ENCODE data around the gene PRKCZ. TPM values are rescaled to one million over a fixed set of nuclear protein-coding genes. Genes with fewer than 3 reads are reported as not detected.
A peak's percentile ranks its signal among the peaks of the same experiment; 100 is the strongest.

The PRKCZ gene
- polyA plus RNA-seq, 1 donor: 68.6 TPM

DNA sequence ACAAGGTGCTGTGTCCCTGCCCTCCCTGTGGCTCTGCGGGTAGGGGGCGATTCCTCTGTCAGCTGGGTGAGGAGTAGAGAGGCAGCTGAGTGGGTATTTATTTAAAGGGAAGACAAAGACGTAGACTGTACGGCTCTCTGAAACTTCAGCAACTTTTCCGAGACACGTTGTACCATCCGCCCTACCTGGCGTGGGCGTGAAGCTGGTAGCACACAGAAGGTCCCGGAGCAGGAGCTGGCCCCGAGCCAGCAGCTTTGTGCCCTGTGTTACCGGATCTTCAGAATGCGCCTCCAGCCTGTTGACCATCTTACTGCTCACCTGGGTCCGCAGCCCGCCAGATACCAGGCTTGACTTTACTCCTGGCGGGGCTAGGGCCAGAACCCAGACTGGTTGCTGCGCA lies 34.9 kb downstream of the PRKCZ start:
- Histone ChIP-seq H3K36me3 (ENCODE audit: control insufficient read depth, insufficient read depth, low read length) (peaks cover 28% of the 10 kb centered on the region), H3K9me3 (ENCODE audit: control insufficient read depth, low read depth, low read length) (peaks cover 2% of the 10 kb centered on the region), H3K27me3 (ENCODE audit: control insufficient read depth, insufficient read depth, low read length) (no peaks in the 10 kb centered on the region), H3K4me1 (ENCODE audit: control insufficient read depth, insufficient read depth, low read length) (no peaks in the 10 kb centered on the region), H3K27ac (ENCODE audit: low read length) (no peak overlapping the region), H3K4me3 (ENCODE audit: low read length) (no peak overlapping the region)
- WGBS (ENCODE audit: insufficient coverage, low lambda C conversion rate): no CpG with 5 or more reads among the region's 17 CpGs
- no peak for DNase-seq

GRCh38 chr1:2086446-2087078 lies 36.4 kb downstream of the PRKCZ start:
- H3K9me3 ChIP-seq (ENCODE audit: control insufficient read depth, low read depth, low read length): no peaks in the 10 kb centered on the region
- WGBS (ENCODE audit: insufficient coverage, low lambda C conversion rate): no CpG with 5 or more reads among the region's 26 CpGs
- no peak for DNase-seq
- no peaks in the 10 kb centered on the region for H3K4me1 ChIP-seq (ENCODE audit: control insufficient read depth, insufficient read depth, low read length)
- H3K4me3 ChIP-seq (ENCODE audit: low read length): no peak overlapping the region
- peaks cover 28% of the 10 kb centered on the region for H3K36me3 ChIP-seq (ENCODE audit: control insufficient read depth, insufficient read depth, low read length)
- H3K27me3 ChIP-seq (ENCODE audit: control insufficient read depth, insufficient read depth, low read length): no peaks in the 10 kb centered on the region
- H3K27ac ChIP-seq (ENCODE audit: low read length): no peak overlapping the region

GRCh38 chr1:2087766-2088165 lies 37.6 kb downstream of the PRKCZ start:
- no CpG with 5 or more reads among the region's 21 CpGs for WGBS (ENCODE audit: insufficient coverage, low lambda C conversion rate)
- no peak for DNase-seq
- no peak overlapping the region for H3K27ac ChIP-seq (ENCODE audit: low read length)
- H3K4me3 ChIP-seq (ENCODE audit: low read length): no peak overlapping the region
- no peaks in the 10 kb centered on the region for H3K9me3 ChIP-seq (ENCODE audit: control insufficient read depth, low read depth, low read length)
- H3K4me1 ChIP-seq (ENCODE audit: control insufficient read depth, insufficient read depth, low read length): peaks cover 10% of the 10 kb centered on the region
- no peaks in the 10 kb centered on the region for H3K27me3 ChIP-seq (ENCODE audit: control insufficient read depth, insufficient read depth, low read length)
- peaks cover 22% of the 10 kb centered on the region for H3K36me3 ChIP-seq (ENCODE audit: control insufficient read depth, insufficient read depth, low read length)

GRCh38 chr1:2088458-2088857 lies 38.2 kb downstream of the PRKCZ start:
- no peak overlapping the region for H3K27ac ChIP-seq (ENCODE audit: low read length)
- WGBS (ENCODE audit: insufficient coverage, low lambda C conversion rate): no CpG with 5 or more reads among the region's 16 CpGs

DNA sequence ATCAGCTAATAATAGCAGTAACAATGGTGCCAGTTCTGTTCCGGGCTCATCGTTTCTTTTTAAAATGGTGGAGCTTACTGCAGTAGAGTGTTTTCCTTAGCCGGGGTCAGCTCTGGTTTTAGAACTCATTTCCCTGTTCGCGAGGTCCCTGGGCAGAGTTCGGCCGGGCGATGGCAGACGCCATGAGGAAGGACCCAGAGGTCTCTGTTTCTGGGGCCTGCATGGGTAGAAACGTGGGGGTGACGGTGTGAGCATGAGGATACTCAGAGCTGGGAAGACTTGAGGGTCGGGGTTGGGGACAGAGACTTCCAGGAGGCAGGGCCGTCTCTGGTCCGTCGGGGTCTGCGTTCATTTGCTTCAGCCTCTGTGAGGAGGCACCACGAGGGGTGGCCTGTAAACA lies 38.8 kb downstream of the PRKCZ start:
- no peaks in the 10 kb centered on the region for H3K27me3 ChIP-seq (ENCODE audit: control insufficient read depth, insufficient read depth, low read length)
- H3K4me3 ChIP-seq (ENCODE audit: low read length): no peak overlapping the region
- H3K9me3 ChIP-seq (ENCODE audit: control insufficient read depth, low read depth, low read length): no peaks in the 10 kb centered on the region
- WGBS (ENCODE audit: insufficient coverage, low lambda C conversion rate): 89% methylated on average over 6 of the region's 17 CpGs
- H3K27ac ChIP-seq (ENCODE audit: low read length): no peak overlapping the region
- peaks cover 16% of the 10 kb centered on the region for H3K4me1 ChIP-seq (ENCODE audit: control insufficient read depth, insufficient read depth, low read length)
- peaks cover 23% of the 10 kb centered on the region for H3K36me3 ChIP-seq (ENCODE audit: control insufficient read depth, insufficient read depth, low read length)
- DNase-seq: no peak

More at GRCh38 chr1:2088458-2088857, 38.2 kb downstream of the PRKCZ start:
- Histone ChIP-seq H3K9me3 (ENCODE audit: control insufficient read depth, low read depth, low read length) (no peaks in the 10 kb centered on the region), H3K36me3 (ENCODE audit: control insufficient read depth, insufficient read depth, low read length) (peaks cover 21% of the 10 kb centered on the region), H3K27me3 (ENCODE audit: control insufficient read depth, insufficient read depth, low read length) (no peaks in the 10 kb centered on the region), H3K4me1 (ENCODE audit: control insufficient read depth, insufficient read depth, low read length) (peaks cover 16% of the 10 kb centered on the region), H3K4me3 (ENCODE audit: low read length) (no peak overlapping the region)
- DNase-seq: no peak

DNA sequence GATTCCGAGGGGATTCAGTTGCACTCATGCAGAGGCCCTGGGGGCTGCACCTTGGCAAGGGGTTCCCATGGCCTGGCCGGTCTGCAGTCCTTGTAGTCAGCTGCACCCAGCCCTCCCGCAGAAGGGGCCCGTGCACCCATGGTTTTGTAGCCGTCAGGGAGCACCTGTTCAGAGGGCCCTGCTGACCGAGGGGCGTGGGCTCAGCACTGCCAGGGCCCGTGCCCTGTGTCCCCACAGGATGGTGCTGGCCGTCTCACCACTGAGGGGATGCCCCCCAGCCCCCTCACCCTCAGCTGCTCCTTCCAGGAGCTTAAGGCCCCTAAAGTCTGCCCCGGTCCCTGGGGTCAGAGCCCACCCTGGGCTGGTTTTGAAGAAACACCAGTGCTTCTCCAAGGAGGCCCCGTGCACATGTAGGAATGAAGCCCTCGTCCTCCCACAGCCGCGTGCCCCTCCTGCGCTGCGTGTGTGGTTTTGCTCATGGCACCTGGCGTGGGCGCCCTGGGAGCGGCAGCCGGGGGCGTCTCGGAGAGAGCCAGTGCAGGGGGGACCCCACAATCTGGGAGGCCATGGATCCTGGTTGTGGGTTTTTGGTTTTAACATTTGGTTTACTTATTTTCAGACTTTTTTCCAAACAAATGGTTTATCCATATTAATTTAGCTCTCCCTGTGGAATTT lies 40.1 kb downstream of the PRKCZ start:
- H3K27ac ChIP-seq (ENCODE audit: low read length): no peak overlapping the region
- WGBS (ENCODE audit: insufficient coverage, low lambda C conversion rate): no CpG with 5 or more reads among the region's 22 CpGs
- H3K4me1 ChIP-seq (ENCODE audit: control insufficient read depth, insufficient read depth, low read length): peaks cover 16% of the 10 kb centered on the region
- no peak overlapping the region for H3K4me3 ChIP-seq (ENCODE audit: low read length)
- H3K27me3 ChIP-seq (ENCODE audit: control insufficient read depth, insufficient read depth, low read length): no peaks in the 10 kb centered on the region
- H3K9me3 ChIP-seq (ENCODE audit: control insufficient read depth, low read depth, low read length): no peaks in the 10 kb centered on the region
- no peak for DNase-seq
- peaks cover 21% of the 10 kb centered on the region for H3K36me3 ChIP-seq (ENCODE audit: control insufficient read depth, insufficient read depth, low read length)

DNA sequence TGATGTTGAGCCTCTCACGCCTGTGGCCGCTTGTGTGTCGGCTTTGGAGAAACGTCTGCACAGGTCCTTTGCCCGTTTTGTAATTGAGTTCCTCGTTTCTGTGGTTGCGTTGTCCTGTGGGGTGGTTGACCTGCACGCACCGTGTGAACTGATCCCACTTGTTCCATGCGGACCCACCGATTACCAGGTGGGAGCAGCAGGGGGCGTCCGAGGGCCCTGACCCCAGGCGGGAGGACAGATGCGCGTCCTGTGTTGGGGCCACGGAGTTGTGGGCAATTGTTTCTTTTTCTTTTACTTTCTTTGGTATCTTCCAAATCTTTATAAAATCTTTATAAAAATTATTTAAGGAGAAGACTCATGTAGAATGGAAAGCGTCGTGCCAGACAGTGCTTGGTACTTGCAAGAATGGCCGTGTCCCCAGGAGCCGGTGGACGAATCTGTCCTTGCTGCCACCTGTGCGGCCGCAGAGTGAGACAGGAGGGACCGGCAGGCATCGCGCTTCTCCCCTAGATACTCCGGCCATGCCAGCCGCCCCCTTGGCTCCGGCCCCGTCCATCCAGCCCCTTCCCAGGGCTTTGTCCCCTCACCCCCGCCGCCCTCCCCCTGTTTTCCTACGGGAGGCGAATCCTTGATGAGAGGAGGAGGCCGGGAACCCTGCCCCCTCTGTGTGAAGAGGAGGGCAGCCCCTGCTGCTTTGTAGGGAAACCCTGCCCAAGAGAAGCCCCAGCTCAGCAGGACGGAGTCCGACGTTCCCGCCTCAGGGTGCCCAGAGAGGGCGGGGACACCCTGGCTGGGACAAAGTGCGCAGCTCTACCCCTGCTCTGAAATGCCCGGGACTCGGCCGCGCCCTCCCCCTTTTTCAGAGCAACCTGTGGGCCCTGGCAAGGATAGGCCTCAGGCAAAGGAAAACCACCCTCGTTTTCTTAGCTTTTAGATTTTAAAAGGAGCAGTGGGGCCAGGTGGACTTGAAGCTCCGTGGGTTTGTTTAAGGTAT lies 41.7 kb downstream of the PRKCZ start:
- Histone ChIP-seq H3K4me3 (ENCODE audit: low read length) (no peak overlapping the region), H3K27ac (ENCODE audit: low read length) (peak overlapping the region; percentile 25), H3K27me3 (ENCODE audit: control insufficient read depth, insufficient read depth, low read length) (no peaks in the 10 kb centered on the region), H3K4me1 (ENCODE audit: control insufficient read depth, insufficient read depth, low read length) (peaks cover 16% of the 10 kb centered on the region), H3K36me3 (ENCODE audit: control insufficient read depth, insufficient read depth, low read length) (peaks cover 23% of the 10 kb centered on the region), H3K9me3 (ENCODE audit: control insufficient read depth, low read depth, low read length) (peaks cover 12% of the 10 kb centered on the region)
- no CpG with 5 or more reads among the region's 48 CpGs for WGBS (ENCODE audit: insufficient coverage, low lambda C conversion rate)
- peak in 1 of 2 donors; percentile 91 for DNase-seq

GRCh38 chr1:2093055-2093454 lies 42.8 kb downstream of the PRKCZ start:
- Histone ChIP-seq H3K27me3 (ENCODE audit: control insufficient read depth, insufficient read depth, low read length) (no peaks in the 10 kb centered on the region), H3K4me3 (ENCODE audit: low read length) (no peak overlapping the region), H3K27ac (ENCODE audit: low read length) (no peak overlapping the region), H3K4me1 (ENCODE audit: control insufficient read depth, insufficient read depth, low read length) (peaks cover 16% of the 10 kb centered on the region), H3K9me3 (ENCODE audit: control insufficient read depth, low read depth, low read length) (peaks cover 21% of the 10 kb centered on the region), H3K36me3 (ENCODE audit: control insufficient read depth, insufficient read depth, low read length) (peaks cover 22% of the 10 kb centered on the region)
- no peak for DNase-seq
- WGBS (ENCODE audit: insufficient coverage, low lambda C conversion rate): no CpG with 5 or more reads among the region's 14 CpGs

GRCh38 chr1:2093636-2094035 lies 43.4 kb downstream of the PRKCZ start:
- Histone ChIP-seq H3K27ac (ENCODE audit: low read length) (no peak overlapping the region), H3K27me3 (ENCODE audit: control insufficient read depth, insufficient read depth, low read length) (no peaks in the 10 kb centered on the region), H3K4me1 (ENCODE audit: control insufficient read depth, insufficient read depth, low read length) (peaks cover 16% of the 10 kb centered on the region), H3K36me3 (ENCODE audit: control insufficient read depth, insufficient read depth, low read length) (peaks cover 24% of the 10 kb centered on the region), H3K9me3 (ENCODE audit: control insufficient read depth, low read depth, low read length) (peaks cover 23% of the 10 kb centered on the region), H3K4me3 (ENCODE audit: low read length) (no peak overlapping the region)
- DNase-seq: no peak
- WGBS (ENCODE audit: insufficient coverage, low lambda C conversion rate): no CpG with 5 or more reads among the region's 26 CpGs

Measured in large intestine (tissue), 3 donors.